ENCODE results near the gene XDH.

GRCh38 chr2:31404302-31404701, 10.2 kb downstream of the XDH start:
- TF ChIP-seq EZH2 (optimal IDR thresholded peaks at IDR 0.05; ENCODE audit: low read depth, low read length) (no peak), CTCF (IDR thresholded peaks at IDR 0.05; ENCODE audit: low read length) (no peak), EZH2phosphoT487 (IDR thresholded peaks at IDR 0.05; ENCODE audit: low read length) (no peak)

All from MM.1S (cell line).